GM21576 (cell line): ENCODE data around the gene MEPCE.
A peak's percentile ranks its signal among the peaks of the same experiment; 100 is the strongest.
"Not testable (repeated sequence)": the region's sequence is repeated elsewhere in the genome, so short reads cannot be mapped to it uniquely, and the experiment has no call there.

Source experiments
- ATAC-seq: cut with Tn5 transposase; IDR thresholded peaks from one replicate; pipeline ENCODE4 v1.9.1; 2021; ENCODE audit warnings: mild to moderate bottlenecking, moderate library complexity; ENCODE audit not compliant: unreplicated experiment

The MEPCE gene

GRCh38 chr7:100429637-100430492 lies at the start of gene MEPCE:
Gene MEPCE, plus strand, starts transcription at chr7:100429831. Its CDS starts 188 bp downstream, at chr7:100430019.
- ATAC-seq = peak; percentile 28

- no peak for ATAC-seq
Observed at GRCh38 chr7:100380196-100380595, 49.4 kb upstream of the MEPCE start.

- ATAC-seq = not testable (repeated sequence)
Observed at GRCh38 chr7:100381531-100382233, 47.9 kb upstream of the MEPCE start.

GRCh38 chr7:100382234-100382853 lies 47.3 kb upstream of the MEPCE start:
- not testable (repeated sequence) for ATAC-seq

- ATAC-seq = no peak
Observed at GRCh38 chr7:100384628-100385294, 44.9 kb upstream of the MEPCE start.

- no peak for ATAC-seq
Observed at GRCh38 chr7:100386940-100387339, 42.7 kb upstream of the MEPCE start.

GRCh38 chr7:100387695-100388094 lies 41.9 kb upstream of the MEPCE start:
- ATAC-seq = no peak

- ATAC-seq = no peak
Observed at GRCh38 chr7:100389437-100390088, 40.1 kb upstream of the MEPCE start.

GRCh38 chr7:100390286-100391009 lies 39.2 kb upstream of the MEPCE start:
- ATAC-seq = no peak

- ATAC-seq = no peak
Observed at GRCh38 chr7:100393233-100393905, 36.3 kb upstream of the MEPCE start.

GRCh38 chr7:100394077-100394476 lies 35.6 kb upstream of the MEPCE start:
- ATAC-seq = no peak

GRCh38 chr7:100396421-100396982 lies 33.1 kb upstream of the MEPCE start:
- ATAC-seq = peak; percentile 78

GRCh38 chr7:100397315-100398081 lies 32.1 kb upstream of the MEPCE start:
- ATAC-seq = no peak

- ATAC-seq = no peak
Observed at GRCh38 chr7:100398239-100398638, 31.4 kb upstream of the MEPCE start.

GRCh38 chr7:100400041-100400440 lies 29.6 kb upstream of the MEPCE start:
- no peak for ATAC-seq

GRCh38 chr7:100400656-100401055 lies 29.0 kb upstream of the MEPCE start:
- no peak for ATAC-seq

- no peak for ATAC-seq
Observed at GRCh38 chr7:100401811-100402210, 27.8 kb upstream of the MEPCE start.

GRCh38 chr7:100402241-100402640 lies 27.4 kb upstream of the MEPCE start:
- ATAC-seq = no peak
